ENCODE results near the gene SHISAL1. TPM values are rescaled to one million over a fixed set of nuclear protein-coding genes. Genes with fewer than 3 reads are reported as not detected.
"Not testable (repeated sequence)": the region's sequence is repeated elsewhere in the genome, so short reads cannot be mapped to it uniquely, and the experiment has no call there.

SHISAL1 gene
- total and polyA plus RNA-seq, 5 donors: 1.0 to 5.8 (median 1.3) TPM

DNA sequence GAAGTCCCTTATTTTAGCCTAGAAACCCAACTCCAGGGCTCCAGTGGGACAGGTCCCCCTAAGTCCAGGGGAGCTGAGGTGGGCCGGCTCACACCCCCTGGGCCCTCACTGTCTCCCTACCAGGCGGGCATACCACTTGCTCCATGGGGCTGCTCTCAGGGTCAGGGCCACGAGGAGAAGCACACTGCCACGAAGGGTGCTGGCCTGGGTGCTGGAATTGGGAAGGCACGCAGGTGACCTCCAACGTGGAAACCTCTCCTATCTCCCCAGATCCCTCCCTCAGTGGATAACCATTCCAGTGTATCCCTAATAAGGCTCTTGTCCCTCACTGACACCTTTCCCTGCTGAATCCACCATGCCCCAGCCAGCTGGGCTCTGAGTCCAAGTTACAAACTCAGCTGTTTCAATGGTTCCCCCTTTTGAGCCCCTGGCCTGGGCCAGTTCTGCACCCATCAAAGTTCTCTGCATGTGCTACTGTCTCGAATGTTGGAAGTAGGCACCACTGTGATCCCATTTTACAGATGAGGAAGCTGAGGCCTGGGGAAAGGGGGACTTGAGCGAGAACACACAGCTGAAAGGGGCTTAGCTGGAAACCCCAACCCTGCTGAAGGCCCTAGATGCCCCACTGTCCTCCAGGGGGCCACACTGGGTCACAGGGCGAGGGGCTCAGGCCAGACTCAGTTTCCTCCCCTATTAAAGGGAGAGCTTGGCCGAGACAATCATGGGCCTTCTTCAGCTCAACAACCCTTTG is 1.5 kb downstream of the SHISAL1 start:
- 78% methylated on average over 10 of the region's 10 CpGs for WGBS
- intact Hi-C loops (cut with DNase I): no loop called here
- ATAC-seq (no peak), DNase-seq (peak in 1 of 3 donors; percentile 35)
- Histone ChIP-seq H3K9me3 (ENCODE audit: control insufficient read depth, low read length) (no peaks in the 10 kb centered on the region), H3K27me3 (ENCODE audit: control insufficient read depth, insufficient read depth) (no peaks in the 10 kb centered on the region), H3K4me3 (ENCODE audit: low read length) (no peak overlapping the region), H3K4me1 (ENCODE audit: control insufficient read depth, insufficient read depth, low read length) (peaks cover 2% of the 10 kb centered on the region), H3K27ac (ENCODE audit: low read length) (no peak overlapping the region)

DNA sequence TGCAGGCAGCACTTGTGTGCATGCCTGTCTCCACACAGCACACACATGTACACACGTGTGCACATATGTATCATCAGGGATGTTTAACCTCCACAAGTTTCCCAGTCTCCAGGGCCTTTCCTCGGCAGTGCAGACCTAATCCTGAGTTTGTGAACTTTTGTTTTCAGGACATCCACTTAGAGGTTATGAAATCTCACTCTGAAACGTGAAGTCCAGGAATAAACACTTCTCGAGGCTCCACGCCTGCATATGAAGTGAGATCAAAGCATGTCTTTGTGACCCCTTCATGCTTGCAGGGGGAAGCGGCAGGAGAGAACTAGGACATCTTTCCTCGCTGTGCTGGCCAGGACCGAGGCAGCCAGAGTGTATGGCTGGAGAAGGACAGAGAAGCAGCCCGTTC is 3.1 kb downstream of the SHISAL1 start:
- Histone ChIP-seq H3K9me3 (ENCODE audit: control insufficient read depth, low read length) (no peaks in the 10 kb centered on the region), H3K27me3 (ENCODE audit: control insufficient read depth, insufficient read depth) (no peaks in the 10 kb centered on the region), H3K4me3 (ENCODE audit: low read length) (no peak overlapping the region), H3K27ac (ENCODE audit: low read length) (no peak overlapping the region), H3K4me1 (ENCODE audit: control insufficient read depth, insufficient read depth, low read length) (peaks cover 2% of the 10 kb centered on the region)
- 75% methylated on average over 9 of the region's 9 CpGs for WGBS
- no peak for DNase-seq
- no peak for ATAC-seq
- intact Hi-C loops (cut with DNase I): no loop called here

DNA sequence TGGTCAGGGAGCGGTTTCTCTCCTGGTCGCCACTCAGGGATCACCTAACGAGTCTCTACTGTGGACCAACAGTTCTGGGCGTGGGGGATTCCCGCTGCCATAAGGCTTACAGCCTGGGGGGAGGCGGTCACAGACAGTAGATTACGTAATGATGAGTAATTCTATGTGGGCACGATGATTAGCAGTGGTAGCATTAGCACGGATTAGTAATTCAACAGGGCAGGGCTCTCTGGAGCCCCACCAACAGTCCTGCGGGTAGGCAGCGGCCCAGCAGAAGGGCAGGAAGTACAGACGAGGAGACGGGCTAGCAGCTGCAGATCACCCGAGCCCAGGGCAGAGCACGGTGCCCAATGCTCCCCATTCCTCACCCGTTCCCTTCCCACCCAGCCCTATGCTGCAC is 3.6 kb downstream of the SHISAL1 start:
- H3K4me1 ChIP-seq (ENCODE audit: control insufficient read depth, insufficient read depth, low read length): peaks cover 2% of the 10 kb centered on the region
- no peak overlapping the region for H3K27ac ChIP-seq (ENCODE audit: low read length)
- no peak overlapping the region for H3K4me3 ChIP-seq (ENCODE audit: low read length)
- 57% methylated on average over 16 of the region's 16 CpGs for WGBS
- DNase-seq: peak; percentile 6 to 73 (median 54)
- H3K27me3 ChIP-seq (ENCODE audit: control insufficient read depth, insufficient read depth): no peaks in the 10 kb centered on the region
- peak in 1 of 2 donors; percentile 34 for ATAC-seq
- intact Hi-C loops (cut with DNase I): no loop called here
- no peaks in the 10 kb centered on the region for H3K9me3 ChIP-seq (ENCODE audit: control insufficient read depth, low read length)

DNA sequence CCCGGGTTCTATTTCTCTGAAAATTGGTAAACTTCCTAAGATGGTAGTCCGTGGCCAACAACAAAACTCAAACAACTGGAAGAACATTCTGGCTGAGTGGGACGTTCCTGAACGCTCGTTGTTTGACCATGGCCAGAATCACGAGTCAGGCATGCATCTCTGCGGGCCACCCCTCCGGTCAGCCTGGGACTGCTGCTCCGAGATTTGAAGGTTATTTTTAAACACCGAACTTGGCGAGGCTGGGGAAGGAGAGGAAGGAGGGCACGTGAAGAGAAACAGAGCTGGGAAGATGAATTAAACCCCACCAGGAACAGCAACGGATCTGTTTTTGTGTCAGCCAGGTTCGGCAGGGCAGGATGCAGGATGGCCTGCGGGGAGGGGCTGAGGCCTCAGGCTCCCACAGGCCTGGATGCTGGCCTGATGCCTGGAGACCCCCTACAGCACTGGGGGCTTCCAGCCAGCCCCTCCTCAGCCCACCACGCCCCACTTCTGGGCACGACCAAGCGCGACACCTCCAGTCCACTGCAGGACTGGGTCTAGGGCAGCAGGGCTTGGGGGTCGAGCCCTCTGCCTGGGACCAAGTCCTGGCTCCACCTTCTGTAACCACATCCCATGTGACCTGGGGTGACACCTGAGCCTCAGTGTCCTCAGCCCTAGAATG is 5.1 kb downstream of the SHISAL1 start:
- DNase-seq (peak in 2 of 3 donors; percentile 62 to 66), ATAC-seq (peak; percentile 39 to 40)
- H3K27ac ChIP-seq (ENCODE audit: low read length): no peak overlapping the region
- WGBS: 44% methylated on average over 20 of the region's 20 CpGs
- H3K9me3 ChIP-seq (ENCODE audit: control insufficient read depth, low read length): no peaks in the 10 kb centered on the region
- H3K4me1 ChIP-seq (ENCODE audit: control insufficient read depth, insufficient read depth, low read length): peaks cover 2% of the 10 kb centered on the region
- no peak overlapping the region for H3K4me3 ChIP-seq (ENCODE audit: low read length)
- intact Hi-C loops (cut with DNase I): no loop called here
- no peaks in the 10 kb centered on the region for H3K27me3 ChIP-seq (ENCODE audit: control insufficient read depth, insufficient read depth)

DNA sequence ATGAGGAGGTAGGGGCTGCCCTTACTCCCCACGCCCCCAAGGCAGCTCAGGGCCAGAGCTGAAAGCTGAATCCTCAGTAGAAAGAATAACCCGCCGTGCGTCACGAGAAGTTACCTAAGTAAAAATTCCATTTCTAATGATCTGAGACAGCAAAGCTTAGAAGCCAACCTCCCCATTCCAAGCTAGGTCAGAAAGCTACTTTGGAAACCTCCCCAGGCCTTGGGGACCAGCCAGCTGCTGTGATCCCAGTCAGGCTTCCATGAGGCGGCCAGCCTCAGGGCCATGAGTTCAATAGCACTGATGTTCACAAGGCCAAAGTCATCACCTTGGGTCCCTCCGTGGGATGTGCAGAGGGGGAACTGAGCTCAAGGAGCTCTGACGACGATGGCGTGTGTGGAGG is 6.9 kb downstream of the SHISAL1 start:
- DNase-seq: peak; percentile 53 to 76 (median 55)
- no peaks in the 10 kb centered on the region for H3K9me3 ChIP-seq (ENCODE audit: control insufficient read depth, low read length)
- ATAC-seq: no peak
- no peaks in the 10 kb centered on the region for H3K27me3 ChIP-seq (ENCODE audit: control insufficient read depth, insufficient read depth)
- no peak overlapping the region for H3K4me3 ChIP-seq (ENCODE audit: low read length)
- H3K4me1 ChIP-seq (ENCODE audit: control insufficient read depth, insufficient read depth, low read length): peaks cover 2% of the 10 kb centered on the region
- no peak overlapping the region for H3K27ac ChIP-seq (ENCODE audit: low read length)
- WGBS: 78% methylated on average over 10 of the region's 10 CpGs
- intact Hi-C loops (cut with DNase I): no loop called here

DNA sequence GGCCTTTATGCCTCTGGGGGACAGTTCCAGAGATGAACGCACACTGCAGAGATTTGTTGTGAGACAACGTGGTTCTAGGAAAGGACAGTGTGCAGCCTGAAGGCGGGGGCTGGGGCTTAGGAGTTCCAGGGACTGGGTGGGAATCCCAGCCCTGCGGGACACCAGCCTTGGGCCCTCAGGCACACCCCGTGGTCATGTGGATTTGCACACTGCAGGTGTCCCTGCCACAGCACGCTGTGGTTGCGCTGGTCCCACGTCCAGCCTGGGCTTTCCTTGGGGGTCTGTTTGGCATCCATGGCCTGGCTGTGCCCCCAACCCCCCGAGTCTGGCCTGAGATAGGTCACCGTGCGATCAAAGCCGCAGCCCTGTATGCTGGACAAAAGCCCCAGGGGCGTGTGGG is 7.3 kb downstream of the SHISAL1 start:
- H3K4me3 ChIP-seq (ENCODE audit: low read length): no peak overlapping the region
- DNase-seq (peak in 1 of 3 donors; percentile 48), ATAC-seq (no peak)
- whole genome bisulfite sequencing: 81% methylated on average over 13 of the region's 13 CpGs
- H3K9me3 ChIP-seq (ENCODE audit: control insufficient read depth, low read length): no peaks in the 10 kb centered on the region
- H3K27ac ChIP-seq (ENCODE audit: low read length): no peak overlapping the region
- peaks cover 2% of the 10 kb centered on the region for H3K4me1 ChIP-seq (ENCODE audit: control insufficient read depth, insufficient read depth, low read length)
- H3K27me3 ChIP-seq (ENCODE audit: control insufficient read depth, insufficient read depth): no peaks in the 10 kb centered on the region
- intact Hi-C loops (cut with DNase I): no loop called here

DNA sequence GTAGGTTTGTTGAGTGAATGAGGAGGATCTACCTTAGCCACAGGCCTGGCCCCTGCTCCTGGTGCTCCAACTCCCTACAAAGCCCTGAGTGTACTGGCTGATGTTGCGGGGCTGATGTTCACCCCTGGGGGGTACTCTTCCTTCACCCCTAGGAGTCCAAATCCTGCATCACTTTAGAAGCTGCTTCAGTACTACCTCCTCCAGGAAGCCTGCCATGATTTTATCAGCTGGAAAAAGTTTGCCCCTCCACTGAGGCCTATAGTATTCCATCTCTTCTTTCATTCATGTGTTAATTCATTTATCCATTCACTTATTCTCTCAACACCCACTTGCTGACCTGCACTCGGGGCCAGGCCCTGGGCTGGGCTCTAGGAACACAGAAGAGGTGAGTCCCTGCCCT is 7.8 kb downstream of the SHISAL1 start:
- 94% methylated on average over 2 of the region's 2 CpGs for WGBS
- no peak overlapping the region for H3K27ac ChIP-seq (ENCODE audit: low read length)

DNA sequence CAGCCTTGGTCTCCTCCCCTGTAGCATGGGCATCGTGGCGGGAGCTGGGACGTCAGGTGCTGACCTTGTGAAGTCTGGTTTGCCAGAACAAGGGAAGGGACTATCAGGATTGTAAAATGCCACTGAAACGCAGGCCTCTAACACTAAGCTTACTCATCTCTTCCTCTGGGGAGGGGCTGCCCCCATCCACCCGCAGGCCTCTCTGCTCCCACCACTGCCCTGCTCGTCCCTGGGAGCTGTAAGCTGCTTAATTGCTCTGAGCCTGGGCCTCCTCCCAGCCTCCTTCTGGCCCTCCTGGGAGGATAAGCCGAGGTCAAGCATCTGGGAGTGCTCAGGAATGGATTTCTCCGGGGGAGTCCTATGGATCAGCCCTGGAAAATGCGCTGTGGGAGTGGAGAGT is 8.4 kb downstream of the SHISAL1 start:
- Histone ChIP-seq H3K4me3 (ENCODE audit: low read length) (no peak overlapping the region), H3K4me1 (ENCODE audit: control insufficient read depth, insufficient read depth, low read length) (peaks cover 2% of the 10 kb centered on the region), H3K9me3 (ENCODE audit: control insufficient read depth, low read length) (no peaks in the 10 kb centered on the region), H3K27ac (ENCODE audit: low read length) (no peak overlapping the region), H3K27me3 (ENCODE audit: control insufficient read depth, insufficient read depth) (no peaks in the 10 kb centered on the region)
- WGBS: 67% methylated on average over 9 of the region's 9 CpGs
- intact Hi-C loops (cut with DNase I): no loop called here
- ATAC-seq (no peak), DNase-seq (peak in 1 of 3 donors; percentile 21)

More for the DNA sequence above, 7.8 kb downstream of the SHISAL1 start:
- DNase-seq: no peak
- Histone ChIP-seq H3K4me1 (ENCODE audit: control insufficient read depth, insufficient read depth, low read length) (peaks cover 2% of the 10 kb centered on the region), H3K9me3 (ENCODE audit: control insufficient read depth, low read length) (no peaks in the 10 kb centered on the region), H3K4me3 (ENCODE audit: low read length) (no peak overlapping the region), H3K27me3 (ENCODE audit: control insufficient read depth, insufficient read depth) (no peaks in the 10 kb centered on the region)
- intact Hi-C loops (cut with DNase I): no loop called here
- ATAC-seq: no peak

DNA sequence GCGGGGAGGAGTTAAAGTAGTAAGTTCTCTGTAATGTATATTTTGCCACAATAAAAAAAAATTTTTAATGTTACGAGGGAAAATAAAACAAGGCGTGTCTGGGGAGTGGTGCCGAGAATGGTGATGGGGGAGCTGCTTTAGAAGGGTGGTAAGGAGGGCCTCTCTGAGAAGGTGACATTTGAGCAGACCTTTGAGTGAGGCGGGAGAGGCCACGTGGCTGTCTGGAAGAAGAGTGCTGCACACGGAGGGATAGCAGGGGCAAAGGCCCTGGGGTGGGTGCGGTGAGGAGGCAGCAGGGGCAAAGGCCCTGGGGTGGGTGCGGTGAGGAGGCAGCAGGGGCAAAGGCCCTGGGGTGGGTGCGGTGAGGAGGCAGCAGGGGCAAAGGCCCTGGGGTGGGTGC is 10.4 kb downstream of the SHISAL1 start:
- DNase-seq: peak in 1 of 3 donors; percentile 6
- 86% methylated on average over 9 of the region's 10 CpGs for WGBS
- H3K4me1 ChIP-seq (ENCODE audit: control insufficient read depth, insufficient read depth, low read length); H3K9me3 ChIP-seq (ENCODE audit: control insufficient read depth, low read length); H3K4me3 ChIP-seq (ENCODE audit: low read length); H3K27ac ChIP-seq (ENCODE audit: low read length); ATAC-seq; intact Hi-C loops (cut with DNase I); H3K27me3 ChIP-seq (ENCODE audit: control insufficient read depth, insufficient read depth): not testable (repeated sequence)

DNA sequence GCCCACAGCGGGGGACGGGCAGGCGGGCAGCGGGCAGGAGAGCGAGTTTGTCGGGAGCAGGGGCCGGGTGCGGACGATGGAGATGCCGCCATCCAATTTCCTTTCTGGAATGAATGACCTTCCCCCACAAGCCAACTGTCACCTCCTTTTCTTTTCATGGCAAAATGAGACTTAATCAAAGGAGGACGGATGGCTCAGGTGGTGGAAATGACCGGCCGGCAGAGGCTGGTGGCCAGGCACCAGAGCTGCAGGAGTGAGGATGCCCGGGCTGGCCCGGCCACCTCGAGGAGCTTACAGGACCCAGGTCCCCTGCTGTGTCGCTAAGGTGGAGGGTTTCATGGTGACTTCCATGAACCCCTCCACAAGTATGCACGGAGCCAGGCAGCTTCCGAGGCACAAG is 11.7 kb downstream of the SHISAL1 start:
- peak in 1 of 3 donors; percentile 18 for DNase-seq
- no peaks in the 10 kb centered on the region for H3K9me3 ChIP-seq (ENCODE audit: control insufficient read depth, low read length)
- no peak for ATAC-seq
- 75% methylated on average over 19 of the region's 19 CpGs for WGBS
- no peaks in the 10 kb centered on the region for H3K4me1 ChIP-seq (ENCODE audit: control insufficient read depth, insufficient read depth, low read length)
- intact Hi-C loops (cut with DNase I): no loop called here
- H3K4me3 ChIP-seq (ENCODE audit: low read length): no peak overlapping the region
- no peak overlapping the region for H3K27ac ChIP-seq (ENCODE audit: low read length)
- no peaks in the 10 kb centered on the region for H3K27me3 ChIP-seq (ENCODE audit: control insufficient read depth, insufficient read depth)

DNA sequence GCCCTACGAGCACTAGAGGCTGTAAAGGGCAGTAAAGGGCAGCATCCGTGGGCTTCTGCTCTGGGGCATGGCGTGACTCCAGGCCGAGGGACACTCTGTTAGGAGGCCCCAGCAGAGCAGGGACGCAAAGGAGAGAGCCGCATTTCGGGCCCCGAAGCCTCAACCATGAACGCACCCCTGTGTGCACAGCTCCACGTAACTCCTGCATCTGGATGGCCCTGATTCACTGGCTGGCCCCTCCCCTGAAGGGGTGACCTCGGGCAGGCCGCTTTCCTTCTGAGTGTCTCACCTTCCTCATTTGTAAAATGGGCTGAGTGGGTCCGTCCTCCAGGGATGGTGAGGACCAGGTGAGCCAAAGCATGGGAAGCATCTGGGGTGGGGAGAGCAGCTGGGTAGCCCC is 13.6 kb downstream of the SHISAL1 start:
- ATAC-seq (no peak), DNase-seq (peak in 1 of 3 donors; percentile 19)
- no peak overlapping the region for H3K4me3 ChIP-seq (ENCODE audit: low read length)
- WGBS: 88% methylated on average over 13 of the region's 13 CpGs
- no peaks in the 10 kb centered on the region for H3K4me1 ChIP-seq (ENCODE audit: control insufficient read depth, insufficient read depth, low read length)
- intact Hi-C loops (cut with DNase I): no loop called here
- no peak overlapping the region for H3K27ac ChIP-seq (ENCODE audit: low read length)
- H3K9me3 ChIP-seq (ENCODE audit: control insufficient read depth, low read length): no peaks in the 10 kb centered on the region
- no peaks in the 10 kb centered on the region for H3K27me3 ChIP-seq (ENCODE audit: control insufficient read depth, insufficient read depth)

Data from right cardiac atrium (tissue), 5 donors.